ENCODE results near the gene UBE2G2.

UBE2G2 gene

GRCh38 chr21:44758781-44759627 lies 42.6 kb downstream of the UBE2G2 start:
- in situ Hi-C loops (cut with MboI; ENCODE audit: low pct_unique_long_range_greater_than_20kb, low sequenced_read_pairs): no loop called here

GRCh38 chr21:44758141-44758561 lies 43.5 kb downstream of the UBE2G2 start:
- in situ Hi-C loops (cut with MboI; ENCODE audit: low pct_unique_long_range_greater_than_20kb, low sequenced_read_pairs): no loop called here
- no peak for DNase-seq

More at GRCh38 chr21:44758781-44759627, 42.6 kb downstream of the UBE2G2 start:
- no peak for DNase-seq

GRCh38 chr21:44757731-44758130 lies 43.9 kb downstream of the UBE2G2 start:
- in situ Hi-C loops (cut with MboI; ENCODE audit: low pct_unique_long_range_greater_than_20kb, low sequenced_read_pairs): no loop called here
- no peak for DNase-seq

GRCh38 chr21:44756423-44757185 lies 45.0 kb downstream of the UBE2G2 start:
- no peak for DNase-seq
- in situ Hi-C loops (cut with MboI; ENCODE audit: low pct_unique_long_range_greater_than_20kb, low sequenced_read_pairs): no loop called here

GRCh38 chr21:44755227-44755626 lies 46.4 kb downstream of the UBE2G2 start:
- no peak for DNase-seq
- in situ Hi-C loops (cut with MboI; ENCODE audit: low pct_unique_long_range_greater_than_20kb, low sequenced_read_pairs): no loop called here

GRCh38 chr21:44753357-44753756 lies 48.3 kb downstream of the UBE2G2 start:
- DNase-seq: no peak
- in situ Hi-C loops (cut with MboI; ENCODE audit: low pct_unique_long_range_greater_than_20kb, low sequenced_read_pairs): no loop called here

DNA sequence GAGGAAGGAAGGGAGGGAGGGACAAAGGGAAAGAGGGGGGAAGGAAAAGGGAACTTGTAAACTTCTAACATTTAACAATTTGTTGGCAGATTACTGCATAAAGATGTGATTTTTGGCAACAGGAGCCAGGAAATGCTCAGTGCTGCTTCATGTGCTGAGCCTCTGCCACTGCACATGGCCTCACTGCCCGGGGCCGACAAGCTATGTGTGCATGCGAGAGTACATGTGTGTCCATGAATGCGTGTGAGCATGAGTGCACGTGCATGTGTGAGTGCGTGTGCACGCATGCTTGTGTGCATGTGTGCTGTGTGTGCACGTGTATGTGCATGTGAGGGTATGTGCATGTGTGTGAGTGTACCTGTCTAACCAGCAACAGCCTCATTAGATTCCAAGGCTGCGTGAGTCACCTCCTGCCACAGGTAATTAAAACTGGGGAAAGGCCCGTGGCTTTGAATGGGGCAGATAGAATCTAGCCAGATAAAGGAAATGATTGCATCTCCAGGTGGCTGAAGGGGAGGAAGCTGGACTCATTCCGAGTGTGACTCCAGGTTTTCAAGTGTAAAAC lies 48.9 kb downstream of the UBE2G2 start:
- in situ Hi-C loops (cut with MboI; ENCODE audit: low pct_unique_long_range_greater_than_20kb, low sequenced_read_pairs): no loop called here
- DNase-seq: no peak

DNA sequence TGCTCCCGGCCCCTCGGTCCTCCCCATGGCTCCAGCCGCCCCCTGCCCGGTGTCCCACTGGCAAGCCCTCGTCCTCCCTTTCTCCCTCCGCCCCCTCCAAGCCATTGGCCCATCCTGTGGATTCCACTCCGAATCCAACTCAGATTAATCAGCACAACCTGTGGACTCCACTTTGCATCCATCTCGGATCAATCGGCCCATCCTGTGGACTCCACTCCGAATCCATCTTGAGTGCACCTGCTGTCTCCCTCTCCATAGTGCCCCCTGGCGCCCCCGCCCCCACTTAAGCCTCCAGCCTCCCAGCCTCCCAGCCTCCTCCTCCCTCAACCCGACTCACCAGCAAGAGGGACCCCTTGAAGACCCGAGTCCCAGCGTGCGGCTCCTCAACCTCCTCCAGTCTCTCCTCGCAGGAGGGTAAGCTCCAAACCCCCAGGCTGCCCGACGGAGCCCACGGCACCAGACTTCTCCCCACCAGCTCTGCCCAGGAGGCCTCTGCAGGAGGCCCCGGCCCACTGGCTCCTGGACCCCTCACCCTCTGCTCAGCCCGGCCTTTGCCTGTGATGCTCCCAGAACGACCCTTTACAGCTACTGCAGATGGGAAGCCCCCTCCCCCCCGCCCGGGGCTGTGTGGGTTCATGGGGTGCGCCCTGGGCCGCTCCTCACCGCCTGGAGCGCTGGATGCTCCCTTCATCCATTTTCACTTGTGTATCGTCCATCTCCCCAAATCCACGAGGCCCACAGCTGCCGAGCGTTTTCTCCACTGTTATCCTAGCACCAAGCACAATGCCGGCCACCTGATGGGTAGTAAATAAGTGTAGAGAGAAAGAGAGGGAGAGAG lies 49.6 kb downstream of the UBE2G2 start:
- no peak for DNase-seq
- in situ Hi-C loops (cut with MboI; ENCODE audit: low pct_unique_long_range_greater_than_20kb, low sequenced_read_pairs): no loop called here

DNA sequence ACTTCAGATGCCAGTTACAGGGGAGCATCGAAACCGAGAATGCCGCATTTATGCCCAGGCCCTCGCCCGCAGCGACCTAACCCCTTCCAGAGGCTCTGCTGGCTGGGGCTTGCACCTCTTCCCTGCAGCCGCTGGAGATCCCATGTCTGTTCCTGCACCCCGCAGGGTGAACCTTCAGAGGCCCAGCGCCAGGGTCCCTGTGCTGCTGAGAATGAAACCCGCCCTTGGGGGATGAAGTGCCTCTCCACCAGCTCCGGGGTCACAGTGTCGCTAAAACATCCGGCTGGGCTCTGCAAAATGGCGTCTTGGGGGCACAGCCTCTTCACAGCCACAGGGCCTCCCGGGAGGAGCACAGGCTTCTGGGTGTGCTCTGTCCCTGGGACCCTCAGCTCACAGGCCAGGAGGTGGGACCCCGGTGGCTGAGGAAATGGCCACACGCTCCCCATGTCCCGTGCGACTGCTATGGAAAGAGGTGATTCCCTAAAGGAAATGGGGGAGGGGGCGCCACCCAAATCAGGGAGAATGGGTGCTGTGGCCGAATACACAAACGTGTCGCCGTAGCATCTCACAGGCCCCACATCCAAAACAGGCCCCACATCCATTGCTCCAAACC lies 50.3 kb downstream of the UBE2G2 start:
- in situ Hi-C loops (cut with MboI; ENCODE audit: low pct_unique_long_range_greater_than_20kb, low sequenced_read_pairs): no loop called here
- no peak for DNase-seq

DNA sequence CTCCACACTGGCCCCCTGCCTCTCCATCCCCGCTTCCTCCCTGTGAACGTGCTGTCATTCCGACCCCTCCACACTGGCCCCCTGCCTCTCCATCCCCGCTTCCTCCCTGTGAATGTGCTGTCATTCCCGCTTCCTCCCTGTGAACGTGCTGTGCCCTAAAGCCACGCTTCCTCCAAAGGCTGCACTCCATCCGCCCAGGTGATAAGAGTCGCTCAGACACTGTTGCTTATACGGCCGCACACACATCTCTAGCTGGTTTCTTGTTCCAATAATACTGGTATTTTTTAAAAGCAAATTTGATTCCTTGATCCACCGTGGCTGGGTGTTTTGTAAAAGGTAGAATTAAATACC lies 51.0 kb downstream of the UBE2G2 start:
- in situ Hi-C loops (cut with MboI; ENCODE audit: low pct_unique_long_range_greater_than_20kb, low sequenced_read_pairs): no loop called here
- DNase-seq: no peak

DNA sequence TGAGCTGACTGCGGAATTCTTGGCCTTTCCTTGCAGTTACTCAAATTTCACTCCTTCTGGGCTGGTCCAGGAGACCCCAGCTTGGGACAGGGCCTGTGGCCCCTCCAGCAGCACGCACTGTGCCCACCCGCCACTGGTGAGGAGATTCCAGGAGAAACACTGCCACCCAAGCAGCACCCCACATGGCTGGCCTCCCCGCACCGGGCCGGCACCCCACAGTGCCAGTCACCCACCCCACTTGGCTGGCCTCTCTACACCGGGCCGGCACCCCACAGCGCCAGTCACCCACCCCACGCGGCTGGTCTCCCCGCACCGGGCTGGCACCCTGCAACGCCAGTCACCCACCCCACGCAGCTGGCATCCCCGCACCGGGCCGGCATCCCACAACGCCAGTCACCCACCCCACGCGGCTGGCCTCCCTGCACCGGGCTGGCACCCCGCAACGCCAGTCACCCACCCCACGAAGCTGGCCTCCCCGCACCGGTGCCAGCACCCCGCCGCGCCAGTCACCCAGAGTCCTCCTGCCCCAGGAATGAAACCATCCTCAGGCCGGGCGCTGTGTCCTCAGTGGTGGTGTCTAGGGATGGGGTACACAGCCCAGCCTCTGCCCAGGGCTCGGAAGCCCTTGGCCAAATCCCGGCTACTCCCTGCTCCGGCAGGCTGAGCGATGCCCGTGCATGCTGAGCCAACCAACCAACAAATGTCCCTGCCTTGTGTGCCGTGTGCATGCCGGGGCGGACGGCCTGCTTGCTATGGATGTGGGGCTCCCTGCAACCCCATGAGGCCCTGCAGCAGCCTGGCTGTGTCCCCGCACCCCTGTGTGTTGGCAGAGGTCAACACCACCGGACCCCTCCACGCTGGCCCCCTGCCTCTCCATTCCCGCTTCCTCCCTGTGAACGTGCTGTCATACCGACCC lies 51.6 kb downstream of the UBE2G2 start:
- in situ Hi-C loops (cut with MboI; ENCODE audit: low pct_unique_long_range_greater_than_20kb, low sequenced_read_pairs): loop anchor here (25.0 kb wide), 1 partner anchor 213 kb away; the partner anchor contains the start of gene KRTAP10-1
- no peak for DNase-seq

DNA sequence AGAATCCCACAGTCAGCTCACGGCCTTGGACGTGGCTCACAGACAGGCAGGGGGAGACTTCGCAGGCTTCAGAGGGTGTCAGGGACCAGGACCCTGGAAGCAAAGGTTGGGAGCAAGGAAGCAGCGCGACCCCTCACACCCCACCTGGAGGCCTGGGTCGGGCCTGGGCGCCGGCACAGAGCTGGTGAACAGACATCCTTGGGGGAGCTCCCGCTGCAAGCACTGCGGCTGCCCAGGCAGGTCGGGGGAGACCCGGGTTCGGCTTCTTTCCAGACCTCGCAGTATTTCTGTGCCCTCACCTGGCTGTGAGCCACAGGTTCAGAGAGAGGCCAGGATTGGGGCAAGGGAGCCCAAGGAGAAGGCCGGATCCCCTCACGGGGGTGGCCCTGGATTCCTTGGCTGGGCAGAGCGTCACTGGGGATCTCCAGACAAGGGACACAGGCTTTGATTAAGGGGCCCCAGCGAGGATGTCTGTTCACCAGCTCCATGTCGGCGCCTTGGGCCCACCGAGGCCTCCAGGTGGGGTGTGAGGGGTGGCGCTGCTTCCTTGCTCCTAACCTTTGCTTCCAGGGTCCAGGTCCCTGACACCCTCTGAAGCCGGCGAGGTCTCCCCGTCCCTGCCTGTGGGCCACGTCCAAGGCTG lies 52.4 kb downstream of the UBE2G2 start:
- in situ Hi-C loops (cut with MboI; ENCODE audit: low pct_unique_long_range_greater_than_20kb, low sequenced_read_pairs): loop anchor here (25.0 kb wide), 1 partner anchor 212 kb away; the partner anchor contains the start of gene KRTAP10-1
- no peak for DNase-seq

DNA sequence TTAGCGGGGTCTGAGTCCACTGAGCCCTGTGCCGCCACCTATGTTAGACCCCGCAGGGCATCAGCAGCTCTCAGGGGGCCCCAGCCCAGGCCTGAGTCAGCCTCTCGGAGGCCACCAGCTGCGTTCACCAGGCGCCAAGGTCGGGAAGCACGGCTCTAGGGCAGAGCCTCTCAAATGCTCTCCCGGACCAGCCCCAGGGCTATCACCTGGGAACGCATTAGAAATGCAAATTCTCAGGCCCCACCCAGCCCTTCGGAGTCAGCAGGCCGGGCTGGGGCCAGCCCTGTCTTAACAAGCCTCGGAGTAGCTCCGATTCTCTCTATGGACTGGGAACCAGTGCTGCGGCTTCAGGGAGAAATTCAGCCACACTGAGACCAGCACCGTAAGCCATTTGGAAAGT lies 53.0 kb downstream of the UBE2G2 start:
- in situ Hi-C loops (cut with MboI; ENCODE audit: low pct_unique_long_range_greater_than_20kb, low sequenced_read_pairs): loop anchor here (25.0 kb wide), 1 partner anchor 211 kb away; the partner anchor contains the start of gene KRTAP10-1
- DNase-seq: no peak

DNA sequence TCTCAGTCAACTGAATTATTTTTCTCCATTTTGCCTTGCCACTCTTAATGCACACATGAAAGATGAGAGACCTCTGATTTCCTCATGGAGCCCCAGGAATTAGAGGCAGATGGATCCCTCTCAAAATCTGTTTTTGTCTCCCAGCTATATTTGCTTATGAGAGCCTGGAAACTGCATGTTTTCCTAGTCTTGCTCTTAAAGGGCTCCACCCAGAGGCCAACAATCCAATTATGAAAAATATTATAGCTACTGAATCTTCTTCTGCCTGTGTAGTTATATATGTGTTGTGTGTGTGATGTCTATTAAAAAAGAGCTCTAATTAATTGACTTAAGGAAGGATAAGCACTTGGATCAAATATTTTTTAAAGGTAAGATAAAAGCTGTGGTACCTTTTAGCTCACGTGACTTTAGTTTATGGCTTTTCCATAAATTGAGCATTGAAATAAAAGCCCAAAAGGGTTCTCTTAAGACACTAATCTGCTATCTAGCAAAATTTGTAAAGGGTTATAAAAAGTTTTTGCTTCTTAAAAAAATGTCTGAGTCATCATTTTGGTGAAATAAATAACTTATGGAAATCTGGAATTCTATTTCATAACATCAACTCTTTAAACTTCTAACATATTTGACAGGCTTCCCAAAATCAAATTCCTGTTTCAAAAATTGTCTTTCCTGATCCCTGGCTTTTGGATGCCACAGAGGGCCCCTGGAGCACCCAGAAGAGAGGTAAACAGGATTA lies 59.0 kb downstream of the UBE2G2 start:
- in situ Hi-C loops (cut with MboI; ENCODE audit: low pct_unique_long_range_greater_than_20kb, low sequenced_read_pairs): loop anchor here (25.0 kb wide), 1 partner anchor 205 kb away; the partner anchor contains the start of gene KRTAP10-1
- peak; percentile 38 for DNase-seq

- no peak for DNase-seq
- in situ Hi-C loops (cut with MboI; ENCODE audit: low pct_unique_long_range_greater_than_20kb, low sequenced_read_pairs): loop anchor here (25.0 kb wide), 1 partner anchor 205 kb away; the partner anchor contains the start of gene KRTAP10-1
Measured at GRCh38 chr21:44741921-44742320, 59.7 kb downstream of the UBE2G2 start.

GRCh38 chr21:44740742-44741141 lies 60.9 kb downstream of the UBE2G2 start:
- DNase-seq: no peak
- in situ Hi-C loops (cut with MboI; ENCODE audit: low pct_unique_long_range_greater_than_20kb, low sequenced_read_pairs): loop anchor here (25.0 kb wide), 1 partner anchor 203 kb away; the partner anchor contains the start of gene KRTAP10-1
